Nephron (organoid): ENCODE measurements around the gene TAS1R2.
"Not testable (repeated sequence)": the region's sequence is repeated elsewhere in the genome, so short reads cannot be mapped to it uniquely, and the experiment has no call there.

Experiments used
- H3K27ac Mint-ChIP-seq, 3 experiments: 2 replicates each; pipeline ENCODE4 v1.8.0; 2020; ENCODE audit warnings: mixed read lengths in 3 of 3, mild to moderate bottlenecking in 2 of 3, moderate library complexity in 1 of 3
- H3K27me3 Mint-ChIP-seq: 2 replicates; pipeline ENCODE4 v1.8.0; 2021; ENCODE audit warnings: low read depth, mild to moderate bottlenecking, moderate library complexity, mixed read lengths
- H3K36me3 Mint-ChIP-seq: 2 replicates; pipeline ENCODE4 v1.8.0; 2020; ENCODE audit warnings: low read depth, mixed read lengths
- H3K4me1 Mint-ChIP-seq: 2 replicates; pipeline ENCODE4 v1.8.0; 2020; ENCODE audit warnings: mixed read lengths
- H3K4me3 Mint-ChIP-seq, 3 experiments: 2 replicates each; pipeline ENCODE4 v1.8.0; 2020; ENCODE audit warnings: mild to moderate bottlenecking in 3 of 3, mixed read lengths in 3 of 3, moderate library complexity in 2 of 3
- H3K9me3 Mint-ChIP-seq: 2 replicates; pipeline ENCODE4 v1.8.0; 2020; ENCODE audit warnings: mixed read lengths
- TF ChIP-seq, protein P1 (sequence below), 3 experiments: fragments of 200-600 bp; sonication (generic); IDR thresholded peaks; one replicate each; pipeline ENCODE4 v1.5.0; 2021; ENCODE audit warnings: antibody characterized with exemption in 3 of 3; ENCODE audit not compliant: unreplicated experiment in 3 of 3

The TAS1R2 gene

GRCh38 chr1:18836654-18837053 lies 22.8 kb downstream of the TAS1R2 start:
- TF ChIP-seq, protein P1, sequence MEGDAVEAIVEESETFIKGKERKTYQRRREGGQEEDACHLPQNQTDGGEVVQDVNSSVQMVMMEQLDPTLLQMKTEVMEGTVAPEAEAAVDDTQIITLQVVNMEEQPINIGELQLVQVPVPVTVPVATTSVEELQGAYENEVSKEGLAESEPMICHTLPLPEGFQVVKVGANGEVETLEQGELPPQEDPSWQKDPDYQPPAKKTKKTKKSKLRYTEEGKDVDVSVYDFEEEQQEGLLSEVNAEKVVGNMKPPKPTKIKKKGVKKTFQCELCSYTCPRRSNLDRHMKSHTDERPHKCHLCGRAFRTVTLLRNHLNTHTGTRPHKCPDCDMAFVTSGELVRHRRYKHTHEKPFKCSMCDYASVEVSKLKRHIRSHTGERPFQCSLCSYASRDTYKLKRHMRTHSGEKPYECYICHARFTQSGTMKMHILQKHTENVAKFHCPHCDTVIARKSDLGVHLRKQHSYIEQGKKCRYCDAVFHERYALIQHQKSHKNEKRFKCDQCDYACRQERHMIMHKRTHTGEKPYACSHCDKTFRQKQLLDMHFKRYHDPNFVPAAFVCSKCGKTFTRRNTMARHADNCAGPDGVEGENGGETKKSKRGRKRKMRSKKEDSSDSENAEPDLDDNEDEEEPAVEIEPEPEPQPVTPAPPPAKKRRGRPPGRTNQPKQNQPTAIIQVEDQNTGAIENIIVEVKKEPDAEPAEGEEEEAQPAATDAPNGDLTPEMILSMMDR (IDR thresholded peaks at IDR 0.05; ENCODE audit: unreplicated experiment in 3 of 3), result no peak
- no peak overlapping the region for H3K4me3 Mint-ChIP-seq
- H3K36me3 Mint-ChIP-seq, result no peaks in the 10 kb centered on the region
- peaks cover 32% of the 10 kb centered on the region for H3K27me3 Mint-ChIP-seq
- H3K27ac Mint-ChIP-seq, result no peak overlapping the region
- peaks cover 7% of the 10 kb centered on the region for H3K9me3 Mint-ChIP-seq
- H3K4me1 Mint-ChIP-seq, result no peaks in the 10 kb centered on the region

GRCh38 chr1:18832319-18832718 lies 27.1 kb downstream of the TAS1R2 start:
- peaks cover 14% of the 10 kb centered on the region for H3K9me3 Mint-ChIP-seq
- H3K4me3 Mint-ChIP-seq, H3K27ac Mint-ChIP-seq, H3K36me3 Mint-ChIP-seq, H3K4me1 Mint-ChIP-seq: not testable (repeated sequence)
- H3K27me3 Mint-ChIP-seq, result peaks cover 27% of the 10 kb centered on the region

DNA sequence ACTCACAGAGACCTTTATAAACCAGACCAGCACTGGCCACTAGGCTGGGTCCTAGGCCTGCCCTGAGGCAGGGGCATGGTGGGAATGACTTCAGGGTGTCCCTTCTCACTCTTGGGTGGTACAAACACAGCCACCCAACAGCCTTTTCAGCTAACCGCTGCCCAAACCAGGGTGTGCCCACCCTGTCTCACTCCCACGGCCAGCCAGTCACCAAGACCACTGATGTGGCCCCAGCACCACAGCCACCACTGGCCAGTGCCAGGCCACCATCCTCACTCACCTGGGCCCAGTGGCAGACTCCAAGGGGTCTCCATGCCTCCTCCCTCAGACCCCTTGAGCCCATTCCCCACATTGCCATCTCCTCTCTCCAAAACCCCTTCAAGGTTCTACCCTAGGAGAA lies 27.8 kb downstream of the TAS1R2 start:
- TF ChIP-seq, protein P1 (IDR thresholded peaks at IDR 0.05; ENCODE audit: unreplicated experiment in 3 of 3), result no peak
- H3K4me3 Mint-ChIP-seq, result no peak overlapping the region
- H3K36me3 Mint-ChIP-seq, result no peaks in the 10 kb centered on the region
- H3K27me3 Mint-ChIP-seq, result peaks cover 20% of the 10 kb centered on the region
- no peaks in the 10 kb centered on the region for H3K4me1 Mint-ChIP-seq
- peaks cover 16% of the 10 kb centered on the region for H3K9me3 Mint-ChIP-seq
- no peak overlapping the region for H3K27ac Mint-ChIP-seq

GRCh38 chr1:18830596-18830995 lies 28.9 kb downstream of the TAS1R2 start:
- H3K4me3 Mint-ChIP-seq, result no peak overlapping the region
- no peak overlapping the region for H3K27ac Mint-ChIP-seq
- TF ChIP-seq, protein P1 (IDR thresholded peaks at IDR 0.05; ENCODE audit: unreplicated experiment in 3 of 3), result no peak
- H3K9me3 Mint-ChIP-seq, result peaks cover 25% of the 10 kb centered on the region
- H3K27me3 Mint-ChIP-seq, result peaks cover 17% of the 10 kb centered on the region
- H3K36me3 Mint-ChIP-seq, result no peaks in the 10 kb centered on the region
- no peaks in the 10 kb centered on the region for H3K4me1 Mint-ChIP-seq

- H3K4me1 Mint-ChIP-seq, result no peaks in the 10 kb centered on the region
- H3K9me3 Mint-ChIP-seq, result peaks cover 28% of the 10 kb centered on the region
- peaks cover 15% of the 10 kb centered on the region for H3K27me3 Mint-ChIP-seq
- H3K4me3 Mint-ChIP-seq, result no peak overlapping the region
- no peaks in the 10 kb centered on the region for H3K36me3 Mint-ChIP-seq
- H3K27ac Mint-ChIP-seq, result no peak overlapping the region
- TF ChIP-seq, protein P1 (IDR thresholded peaks at IDR 0.05; ENCODE audit: unreplicated experiment in 3 of 3), result no peak
Measured at GRCh38 chr1:18829671-18830070, 29.8 kb downstream of the TAS1R2 start.

DNA sequence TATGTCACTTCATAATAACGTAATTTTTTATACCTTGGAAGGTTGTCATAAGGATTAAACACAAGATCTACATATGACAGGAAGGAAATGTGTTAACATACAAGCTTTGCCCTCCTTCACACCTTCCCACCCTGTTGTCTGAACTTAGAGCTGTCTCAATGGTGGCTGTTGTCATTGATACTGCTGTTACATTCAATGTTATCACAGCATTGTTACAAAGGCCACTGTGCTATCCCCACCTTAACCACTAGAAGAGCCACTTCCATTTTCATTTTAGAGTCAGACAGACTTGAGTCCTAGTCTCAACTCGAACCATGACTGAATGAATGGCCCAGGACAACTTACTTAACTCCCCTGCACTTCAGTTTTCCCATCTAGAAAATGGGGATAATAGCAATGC lies 31.2 kb downstream of the TAS1R2 start:
- Mint-ChIP-seq H3K4me3 (no peak overlapping the region), H3K27me3 (peaks cover 15% of the 10 kb centered on the region), H3K36me3 (no peaks in the 10 kb centered on the region), H3K27ac (no peak overlapping the region), H3K4me1 (no peaks in the 10 kb centered on the region), H3K9me3 (peaks cover 34% of the 10 kb centered on the region)
- TF ChIP-seq, protein P1 (IDR thresholded peaks at IDR 0.05; ENCODE audit: unreplicated experiment in 3 of 3), result no peak
